Lower lobe of right lung (tissue), 2 donors: ENCODE results near the gene NELFCD. TPM values are rescaled to one million over a fixed set of nuclear protein-coding genes. Genes with fewer than 3 reads are reported as not detected.

Source experiments
- ATAC-seq, 2 donors: fragments of 200-7000 bp; cut with Tn5 transposase; one replicate each; pipeline ENCODE4 v1.9.1; 2020 to 2022; ENCODE audit warnings: mild to moderate bottlenecking in 2 of 2, moderate library complexity in 2 of 2
- DNase-seq: peaks from one replicate; pipeline ENCODE4 v3.0.0-alpha.2; 2020
- H3K27ac ChIP-seq: fragments of 200-600 bp; one replicate; pipeline ENCODE4 v1.8.0; 2022
- H3K27me3 ChIP-seq: fragments of 200-600 bp; one replicate; pipeline ENCODE4 v1.8.0; 2022; ENCODE audit warnings: low read depth
- H3K36me3 ChIP-seq: fragments of 200-600 bp; one replicate; pipeline ENCODE4 v1.8.0; 2022; ENCODE audit warnings: mild to moderate bottlenecking
- H3K4me1 ChIP-seq: fragments of 200-600 bp; one replicate; pipeline ENCODE4 v1.8.0; 2022
- H3K4me3 ChIP-seq: fragments of 200-600 bp; one replicate; pipeline ENCODE4 v1.8.0; 2022; ENCODE audit warnings: mild to moderate bottlenecking
- H3K9me3 ChIP-seq: fragments of 200-600 bp; one replicate; pipeline ENCODE4 v1.8.0; 2022
- intact Hi-C: fragments of 100-400 bp; cut with DNase I; formaldehyde crosslinking; loops from one replicate; pipeline ENCODE4 v1.11.0; 2022
- total RNA-seq: library from RNA; stranded (reverse); fragmentation: NEBNext Ultra II Directional; extraction: Animal tissue kit (Norgen Biotek cat#: 25700); gene quantifications from one replicate; pipeline ENCODE4 v1.2.1, GENCODE V29; 2021
- TF ChIP-seq, protein P1 (sequence below): fragments of 200-600 bp; IDR thresholded peaks from one replicate; pipeline ENCODE4 v1.8.0; 2022; ENCODE audit warnings: antibody characterized with exemption, mild to moderate bottlenecking
- donor health status: DM: no; HTN: yes; CAD: no; lungs with severe emphysema.

Gene NELFCD
- total RNA-seq, 1 donor from 2014 or later: 54.1 TPM

DNA sequence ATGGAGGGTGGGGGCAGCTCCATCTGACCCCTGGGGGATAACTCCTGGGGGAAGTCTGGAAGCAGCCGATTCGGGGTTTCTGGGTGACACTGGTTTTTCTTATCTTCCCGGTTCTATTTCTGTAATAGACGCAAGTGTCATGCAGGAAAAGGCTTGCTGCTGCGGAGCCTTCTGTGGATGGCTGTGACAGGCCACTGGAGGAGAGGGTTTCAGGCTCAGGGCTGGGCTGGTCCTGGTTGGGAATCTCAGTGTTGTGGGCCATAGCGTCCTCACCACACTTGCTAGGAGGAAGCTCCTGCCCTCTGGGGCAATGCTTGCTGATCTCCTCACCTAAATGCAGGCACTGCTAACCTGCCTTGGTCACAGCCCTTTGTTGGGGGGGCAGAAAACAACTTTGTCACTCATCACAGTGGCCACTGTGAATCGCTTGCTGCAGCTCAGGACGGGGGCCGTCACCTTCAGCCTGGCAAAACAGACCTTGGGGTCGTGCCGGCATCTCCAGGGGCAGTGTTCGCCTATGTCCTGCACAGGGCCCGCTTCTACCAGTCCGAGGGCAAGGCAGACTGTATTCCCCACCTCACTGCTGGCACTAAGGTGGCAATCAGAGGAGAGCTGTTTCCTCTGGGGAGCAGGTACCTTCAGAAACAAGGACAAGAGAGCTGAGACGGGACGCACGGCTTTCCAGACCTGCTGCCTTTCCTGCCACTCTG, 33.8 kb downstream of the NELFCD start:
- H3K27me3 ChIP-seq: no peaks in the 10 kb centered on the region
- ATAC-seq (no peak), DNase-seq (no peak)
- intact Hi-C loops: no loop called here
- no peaks in the 10 kb centered on the region for H3K36me3 ChIP-seq
- no peak overlapping the region for H3K4me3 ChIP-seq
- peaks cover 26% of the 10 kb centered on the region for H3K4me1 ChIP-seq
- TF ChIP-seq, protein P1, sequence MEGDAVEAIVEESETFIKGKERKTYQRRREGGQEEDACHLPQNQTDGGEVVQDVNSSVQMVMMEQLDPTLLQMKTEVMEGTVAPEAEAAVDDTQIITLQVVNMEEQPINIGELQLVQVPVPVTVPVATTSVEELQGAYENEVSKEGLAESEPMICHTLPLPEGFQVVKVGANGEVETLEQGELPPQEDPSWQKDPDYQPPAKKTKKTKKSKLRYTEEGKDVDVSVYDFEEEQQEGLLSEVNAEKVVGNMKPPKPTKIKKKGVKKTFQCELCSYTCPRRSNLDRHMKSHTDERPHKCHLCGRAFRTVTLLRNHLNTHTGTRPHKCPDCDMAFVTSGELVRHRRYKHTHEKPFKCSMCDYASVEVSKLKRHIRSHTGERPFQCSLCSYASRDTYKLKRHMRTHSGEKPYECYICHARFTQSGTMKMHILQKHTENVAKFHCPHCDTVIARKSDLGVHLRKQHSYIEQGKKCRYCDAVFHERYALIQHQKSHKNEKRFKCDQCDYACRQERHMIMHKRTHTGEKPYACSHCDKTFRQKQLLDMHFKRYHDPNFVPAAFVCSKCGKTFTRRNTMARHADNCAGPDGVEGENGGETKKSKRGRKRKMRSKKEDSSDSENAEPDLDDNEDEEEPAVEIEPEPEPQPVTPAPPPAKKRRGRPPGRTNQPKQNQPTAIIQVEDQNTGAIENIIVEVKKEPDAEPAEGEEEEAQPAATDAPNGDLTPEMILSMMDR: no peak
- H3K27ac ChIP-seq: no peak overlapping the region
- H3K9me3 ChIP-seq: no peaks in the 10 kb centered on the region

DNA sequence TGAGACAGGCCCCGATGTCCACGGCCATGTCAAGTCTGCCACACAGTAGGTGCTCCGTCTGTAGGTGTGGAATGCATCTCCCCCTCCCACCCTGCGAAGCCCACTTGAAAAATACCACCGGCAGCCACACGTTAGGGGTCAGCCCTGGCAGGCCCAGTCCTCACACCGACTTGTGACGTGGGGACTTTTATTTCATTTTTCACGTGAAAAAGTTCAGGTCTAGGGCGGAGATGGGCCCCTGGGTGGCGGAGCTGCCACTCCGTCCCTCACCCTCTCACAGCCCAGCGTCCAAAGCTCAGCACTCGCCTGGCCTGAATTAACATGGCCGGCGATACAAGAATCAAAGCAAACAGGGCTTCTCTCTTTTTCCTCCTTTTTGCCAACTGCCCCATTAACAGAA, 34.4 kb downstream of the NELFCD start:
- H3K9me3 ChIP-seq: no peaks in the 10 kb centered on the region
- intact Hi-C loops: no loop called here
- TF ChIP-seq, protein P1: no peak
- no peak for ATAC-seq
- peaks cover 20% of the 10 kb centered on the region for H3K4me1 ChIP-seq
- no peaks in the 10 kb centered on the region for H3K27me3 ChIP-seq
- DNase-seq: no peak
- H3K36me3 ChIP-seq: no peaks in the 10 kb centered on the region
- H3K27ac ChIP-seq: no peak overlapping the region
- H3K4me3 ChIP-seq: no peak overlapping the region

DNA sequence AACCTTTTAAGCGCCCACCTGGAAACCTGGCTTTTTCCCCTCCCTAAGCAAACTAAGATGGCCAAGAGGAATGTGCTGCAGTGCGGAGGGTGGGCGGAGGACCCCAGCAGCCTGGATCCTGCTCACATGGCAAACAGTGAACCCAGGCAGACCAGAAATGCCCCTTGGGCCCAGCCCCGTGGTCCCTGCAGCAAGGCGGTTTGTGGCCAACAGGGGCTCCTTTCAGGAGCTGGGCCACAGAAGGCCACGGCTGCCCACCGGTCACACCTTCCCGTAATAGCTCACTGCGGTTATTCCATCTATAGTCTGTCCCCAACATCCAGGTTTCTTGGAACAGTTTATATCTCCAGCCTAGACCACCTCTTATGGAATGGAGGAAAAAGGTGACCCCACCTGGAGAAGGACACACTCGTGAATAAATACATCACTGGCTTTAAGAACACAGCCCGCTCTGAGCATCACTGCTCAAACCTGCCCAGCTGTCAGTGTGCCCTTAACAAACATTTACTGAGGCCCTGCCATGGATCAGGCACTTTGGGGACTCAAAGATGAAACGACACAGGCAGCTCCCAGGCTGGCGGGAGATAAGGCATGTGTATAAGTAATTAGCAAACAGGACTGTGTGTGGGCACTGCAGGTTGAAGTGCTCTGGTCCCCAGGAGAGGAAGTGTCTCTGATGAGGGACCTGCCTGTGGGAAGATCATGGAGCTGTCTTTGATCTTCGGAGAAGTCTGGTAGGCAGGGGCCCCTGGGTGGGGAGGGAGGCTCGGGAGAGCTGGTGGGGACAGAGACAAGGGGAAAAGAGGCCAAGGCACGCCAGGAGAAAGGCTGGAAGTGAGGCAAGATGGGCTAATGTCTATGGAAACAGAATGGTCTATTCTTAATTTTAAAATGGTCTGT, 35.0 kb downstream of the NELFCD start:
- no peak overlapping the region for H3K4me3 ChIP-seq
- no peaks in the 10 kb centered on the region for H3K9me3 ChIP-seq
- no peak overlapping the region for H3K27ac ChIP-seq
- TF ChIP-seq, protein P1: no peak
- intact Hi-C loops: no loop called here
- H3K4me1 ChIP-seq: peaks cover 13% of the 10 kb centered on the region
- no peaks in the 10 kb centered on the region for H3K36me3 ChIP-seq
- ATAC-seq (no peak), DNase-seq (no peak)
- no peaks in the 10 kb centered on the region for H3K27me3 ChIP-seq

DNA sequence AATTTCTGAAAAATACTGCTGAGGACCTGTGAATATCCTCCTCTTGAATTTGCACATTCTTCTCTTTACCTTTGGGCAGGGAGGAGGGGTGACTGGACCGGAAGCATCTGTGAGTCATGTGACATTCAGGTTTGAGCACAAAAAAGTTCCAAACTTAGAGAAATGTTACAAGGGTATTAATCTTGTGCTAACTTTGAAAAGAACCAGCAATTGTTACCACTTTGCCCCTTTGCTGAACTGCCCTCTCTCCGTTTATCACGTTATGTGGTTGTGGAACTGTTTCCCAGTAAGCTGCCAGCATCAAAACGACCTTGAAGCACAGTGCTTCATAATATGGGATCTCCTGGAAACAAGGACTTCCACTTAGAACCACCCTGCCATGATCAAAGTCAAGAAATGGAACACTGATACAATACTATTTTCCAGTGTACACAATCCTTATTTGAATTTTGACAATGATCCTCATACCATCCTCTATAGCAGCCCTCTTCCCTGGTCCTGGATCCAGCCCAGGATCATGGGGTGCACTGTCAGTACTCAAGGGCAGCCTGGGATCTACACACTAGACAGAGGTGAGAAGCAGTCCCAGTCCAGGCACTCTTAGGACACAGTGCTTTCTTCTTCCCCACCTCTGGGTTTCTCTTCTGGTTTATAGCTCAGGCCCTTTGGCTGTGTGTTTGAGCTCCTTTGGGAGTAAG, 35.9 kb downstream of the NELFCD start:
- no peak overlapping the region for H3K27ac ChIP-seq
- H3K4me3 ChIP-seq: no peak overlapping the region
- no peaks in the 10 kb centered on the region for H3K27me3 ChIP-seq
- H3K36me3 ChIP-seq: no peaks in the 10 kb centered on the region
- DNase-seq (no peak), ATAC-seq (no peak)
- H3K9me3 ChIP-seq: no peaks in the 10 kb centered on the region
- intact Hi-C loops: no loop called here
- peaks cover 8% of the 10 kb centered on the region for H3K4me1 ChIP-seq
- TF ChIP-seq, protein P1: no peak

DNA sequence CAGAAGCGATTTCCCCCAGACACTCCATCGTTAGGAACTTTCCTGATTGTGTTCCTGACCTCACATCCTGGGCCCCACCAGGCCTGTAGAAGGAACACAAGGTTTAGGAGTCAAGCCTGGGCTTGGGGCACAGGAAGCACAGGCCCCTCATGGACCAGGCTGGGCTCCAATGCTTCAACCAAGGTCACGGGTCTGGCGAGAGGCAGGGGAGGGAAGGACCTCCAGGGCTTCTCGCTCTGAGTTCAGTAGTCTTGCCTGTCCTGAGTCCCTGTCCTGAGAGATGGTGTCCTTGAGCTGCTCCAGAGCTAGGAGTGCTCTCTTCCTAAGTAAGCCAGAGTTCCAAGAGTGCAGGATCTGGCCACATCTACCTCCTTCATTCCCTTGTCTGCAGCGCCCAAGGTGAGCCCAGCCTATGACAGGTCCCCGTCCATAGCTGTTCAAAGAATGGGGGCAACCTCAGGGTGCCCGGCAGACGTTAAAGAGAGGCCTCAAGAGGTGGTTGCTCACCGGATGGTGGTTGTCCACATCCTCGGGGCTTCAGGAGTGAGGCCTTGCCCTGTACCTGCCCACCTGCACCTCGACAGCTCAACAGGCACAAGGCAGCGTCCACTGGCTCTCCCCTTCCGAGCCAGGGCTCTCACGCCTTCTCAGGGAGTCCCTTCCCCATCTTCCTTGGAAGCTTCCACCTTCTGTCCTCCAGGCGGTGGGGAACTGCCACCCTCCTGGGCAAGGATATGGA, 36.6 kb downstream of the NELFCD start:
- ATAC-seq: no peak

More for the DNA sequence above, 36.6 kb downstream of the NELFCD start:
- peaks cover under 1% of the 10 kb centered on the region for H3K36me3 ChIP-seq
- TF ChIP-seq, protein P1: no peak
- no peaks in the 10 kb centered on the region for H3K27me3 ChIP-seq
- no peak for DNase-seq
- peaks cover 8% of the 10 kb centered on the region for H3K4me1 ChIP-seq
- H3K4me3 ChIP-seq: no peak overlapping the region
- no peaks in the 10 kb centered on the region for H3K9me3 ChIP-seq
- intact Hi-C loops: no loop called here
- H3K27ac ChIP-seq: no peak overlapping the region
